A549 (cell line): ENCODE measurements around the gene TPRN. TPM values are rescaled to one million over a fixed set of nuclear protein-coding genes. Genes with fewer than 3 reads are reported as not detected.

Experiments used
- ATAC-seq, 2 experiments: fragments of 200-7000 bp in 1 of 2; fragments of >200 bp in 1 of 2; cut with Nextera tagmentation in 1 of 2; cut with Tn5 transposase in 1 of 2; 3 replicates each; pipeline versions ENCODE4 v1.8.0 to v1.9.1; 2018 to 2020; ENCODE audit warnings: mild to moderate bottlenecking in 1 of 2, moderate library complexity in 1 of 2
- CTCF ChIA-PET: fragments of 300-600 bp; sonication (Branson Sonifier 250); formaldehyde crosslinking; extraction: SDS; loops from one replicate; lab custom pipeline; 2021; ENCODE audit warnings: antibody characterized with exemption, inconsistent platforms; lab: Yijun Ruan, JAX
- POLR2A ChIA-PET: fragments of 350-600 bp; formaldehyde crosslinking; extraction: SDS; loops from one replicate; lab custom pipeline; 2021; ENCODE audit warnings: antibody characterized with exemption, inconsistent platforms; lab: Yijun Ruan, JAX
- DNase-seq, 2 experiments: peaks; one replicate each; pipeline versions ENCODE4 v3.0.0 to v3.0.0-alpha.2; 2011 to 2016; ENCODE audit warnings: low read depth in 1 of 2, low spot score in 1 of 2
- FAIRE-seq: peaks from 2 replicates; lab custom pipeline; 2011; peaks lifted over from hg19 to GRCh38; lab: Jason Lieb, UNC
- H3K27ac ChIP-seq, 2 experiments: fragments of >200 bp; sonication (Bioruptor Twin); formaldehyde crosslinking; 3 replicates each; pipeline ENCODE4 v1.5.1; 2016 to 2017
- H3K4me1 ChIP-seq: fragments of >200 bp; sonication (Bioruptor Twin); formaldehyde crosslinking; 3 replicates; pipeline ENCODE4 v1.6.1; 2016
- H3K4me2 ChIP-seq: fragments of >200 bp; sonication (Bioruptor Twin); formaldehyde crosslinking; 3 replicates; pipeline ENCODE4 v1.6.1; 2016
- H3K4me3 ChIP-seq: fragments of >200 bp; sonication (Bioruptor Twin); formaldehyde crosslinking; 3 replicates; pipeline ENCODE4 v1.5.1; 2016
- H3K9me3 ChIP-seq: fragments of >200 bp; sonication (Bioruptor Twin); formaldehyde crosslinking; 3 replicates; pipeline ENCODE4 v1.6.1; 2016
- CEBPB ChIP-seq, 2 experiments: fragments of >200 bp in 1 of 2; sonication (Bioruptor Twin) in 1 of 2; formaldehyde crosslinking in 1 of 2; IDR thresholded peaks; 2 replicates each; pipeline ENCODE4 v1.6.1; 2012 to 2016
- CHD4 ChIP-seq: fragments of 200-600 bp; sonication (generic); IDR thresholded peaks from 2 replicates; pipeline ENCODE4 v1.6.1; 2016; ENCODE audit warnings: antibody characterized with exemption, mild to moderate bottlenecking, borderline replicate concordance
- E2F6 ChIP-seq: IDR thresholded peaks from 2 replicates; pipeline ENCODE4 v1.6.1; 2012; ENCODE audit warnings: low read depth, borderline replicate concordance
- ELK1 ChIP-seq: fragments of 150-350 bp; IDR thresholded peaks from 2 replicates; pipeline ENCODE4 v1.6.1; 2014; ENCODE audit warnings: low read depth, mild to moderate bottlenecking, low read length
- EP300 ChIP-seq, 2 experiments: fragments of >200 bp; sonication (Bioruptor Twin); formaldehyde crosslinking; IDR thresholded peaks; 2 replicates in 1 of 2; 3 replicates in 1 of 2; pipeline ENCODE4 v1.6.1; 2016 to 2017
- GATA3 ChIP-seq: IDR thresholded peaks from 2 replicates; pipeline ENCODE4 v1.6.1; 2012; ENCODE audit warnings: borderline replicate concordance
- HES2 ChIP-seq: fragments of >200 bp; sonication (Bioruptor Twin); formaldehyde crosslinking; IDR thresholded peaks from 2 replicates; pipeline ENCODE4 v1.6.1; 2016
- HOXB5 ChIP-seq: fragments of 250-450 bp; sonication (Bioruptor Pico); IDR thresholded peaks from 2 replicates; pipeline ENCODE4 v1.5.0; 2020; ENCODE audit warnings: mild to moderate bottlenecking, moderate library complexity
- JUN ChIP-seq, 2 experiments: fragments of >200 bp; sonication (Bioruptor Twin); formaldehyde crosslinking; IDR thresholded peaks; 2 replicates in 1 of 2; 3 replicates in 1 of 2; pipeline ENCODE4 v1.6.1; 2016 to 2017
- KDM5A ChIP-seq: fragments of 200-600 bp; sonication (generic); IDR thresholded peaks from 2 replicates; pipeline ENCODE4 v1.6.1; 2016; ENCODE audit warnings: antibody characterized with exemption, mild to moderate bottlenecking
- MYC ChIP-seq: IDR thresholded peaks from 2 replicates; pipeline ENCODE4 v1.6.1; 2012; ENCODE audit warnings: mild to moderate bottlenecking, inconsistent platforms, low read length, improper control_type of control experiment, borderline replicate concordance
- NR3C1 ChIP-seq: fragments of >200 bp; sonication (Bioruptor Twin); formaldehyde crosslinking; IDR thresholded peaks from 3 replicates; pipeline ENCODE4 v1.6.1; 2017
- PHF8 ChIP-seq: fragments of 200-600 bp; sonication (generic); IDR thresholded peaks from 2 replicates; pipeline ENCODE4 v1.6.1; 2016; ENCODE audit warnings: low read depth, mild to moderate bottlenecking, antibody characterized with exemption, moderate library complexity, borderline replicate concordance
- POLR2AphosphoS2 ChIP-seq: conservative IDR thresholded peaks from 2 replicates; pipeline ENCODE4 v1.6.1; 2012; ENCODE audit warnings: low read length, improper control_type of control experiment, inconsistent platforms
- REST ChIP-seq: fragments of 200-600 bp; sonication (generic); IDR thresholded peaks from 2 replicates; pipeline ENCODE4 v1.6.1; 2016; ENCODE audit warnings: antibody characterized with exemption, mild to moderate bottlenecking, moderate library complexity
- SREBF2 ChIP-seq: fragments of 450-650 bp; IDR thresholded peaks from 2 replicates; pipeline ENCODE4 v1.6.1; 2014; ENCODE audit warnings: mild to moderate bottlenecking, moderate library complexity
- TP53 ChIP-seq: fragments of 250-450 bp; sonication (Bioruptor Pico); IDR thresholded peaks from 2 replicates; pipeline ENCODE4 v1.5.0; 2021; ENCODE audit warnings: mild to moderate bottlenecking, moderate library complexity
- USF2 ChIP-seq: fragments of 450-650 bp; IDR thresholded peaks from 2 replicates; pipeline ENCODE4 v1.6.1; 2014; ENCODE audit warnings: antibody characterized with exemption
- ZC3H11A ChIP-seq: fragments of 450-650 bp; IDR thresholded peaks from 2 replicates; pipeline ENCODE4 v1.6.1; 2014; ENCODE audit warnings: antibody characterized with exemption, mild to moderate bottlenecking
- ZFP36 ChIP-seq: fragments of 450-650 bp; IDR thresholded peaks from 2 replicates; pipeline ENCODE4 v1.6.1; 2014; ENCODE audit warnings: borderline replicate concordance; ENCODE audit not compliant: partially characterized antibody
- WGBS: methylation state at CpG from one replicate; pipeline ENCODE4 v1.1.6; 2017; ENCODE audit errors: missing lambda C conversion rate; 5-methylcytosine and 5-hydroxymethylcytosine counted together
- polyA plus RNA-seq, 4 experiments: library from polyadenylated mRNA; depleted of rRNA in 3 of 4; stranded (reverse); fragments of >200 nt; fragmentation: RNase III in 1 of 4; extraction: RNeasy Plus Mini Kit Qiagen cat#74134 plus additional on column Dnase treatment in 1 of 4; gene quantifications; 2 replicates in 3 of 4; 3 replicates in 1 of 4; pipeline ENCODE4 v1.2.3, GENCODE V29; 2011 to 2017

TPRN gene
- polyA plus RNA-seq, 2 of the 4 experiments (the other 2 are of a cell fraction): 2.1 to 6.5 TPM

GRCh38 chr9:137164370-137165249 lies 35.9 kb downstream of the TPRN start:
- TF ChIP-seq HOXB5 (CRISPR knock-in tag): no peak
- TF ChIP-seq KDM5A: no peak
- TF ChIP-seq TP53 (CRISPR knock-in tag): no peak
- no peak for TF ChIP-seq ZC3H11A
- TF ChIP-seq GATA3: no peak
- TF ChIP-seq EP300 (IDR thresholded peaks at IDR 0.05): no peak
- no peak for TF ChIP-seq JUN (IDR thresholded peaks at IDR 0.05)
- TF ChIP-seq SREBF2: no peak
- no peak for TF ChIP-seq CHD4
- no peak for TF ChIP-seq MYC
- no peak for TF ChIP-seq HES2
- TF ChIP-seq ELK1: no peak
- TF ChIP-seq PHF8: no peak
- no peak for TF ChIP-seq ZFP36
- TF ChIP-seq NR3C1: no peak
- no peak for TF ChIP-seq E2F6
- TF ChIP-seq USF2: no peak
- no peak for TF ChIP-seq POLR2AphosphoS2
- TF ChIP-seq REST: no peak
- no peak for TF ChIP-seq CEBPB (IDR thresholded peaks at IDR 0.05)
- no peak for ATAC-seq
- WGBS: 78% methylated on average over 25 of the region's 34 CpGs
- no peak for FAIRE-seq
- no peak for DNase-seq
- peaks cover 39% of the 10 kb centered on the region for H3K4me1 ChIP-seq
- no peak overlapping the region for H3K4me3 ChIP-seq
- H3K27ac ChIP-seq: no peak overlapping the region
- ChIA-PET POLR2A (no interaction called here), CTCF (interaction anchor here (0.6 to 7.4 kb wide), 6 partner anchors 12 to 72 kb away, joined by 3 to 57 read pairs (median 8); partner anchors contain the start of genes RNF224 and SSNA1)
- no peak overlapping the region for H3K4me2 ChIP-seq
- no peaks in the 10 kb centered on the region for H3K9me3 ChIP-seq
